C4-2B (cell line): ENCODE measurements around the gene RNF13.

ENCODE experiments used
- ZFX ChIP-seq: fragments of 450-650 bp; IDR thresholded peaks from 2 replicates; pipeline ENCODE4 v1.6.1; 2017
- TF ChIP-seq, protein P1 (sequence below): fragments of 450-650 bp; conservative IDR thresholded peaks from 2 replicates; pipeline ENCODE4 v1.5.1; 2017; ENCODE audit warnings: mild to moderate bottlenecking

GRCh38 chr3:149934524-149934923, 121.5 kb downstream of the RNF13 start:
- TF ChIP-seq, protein P1, sequence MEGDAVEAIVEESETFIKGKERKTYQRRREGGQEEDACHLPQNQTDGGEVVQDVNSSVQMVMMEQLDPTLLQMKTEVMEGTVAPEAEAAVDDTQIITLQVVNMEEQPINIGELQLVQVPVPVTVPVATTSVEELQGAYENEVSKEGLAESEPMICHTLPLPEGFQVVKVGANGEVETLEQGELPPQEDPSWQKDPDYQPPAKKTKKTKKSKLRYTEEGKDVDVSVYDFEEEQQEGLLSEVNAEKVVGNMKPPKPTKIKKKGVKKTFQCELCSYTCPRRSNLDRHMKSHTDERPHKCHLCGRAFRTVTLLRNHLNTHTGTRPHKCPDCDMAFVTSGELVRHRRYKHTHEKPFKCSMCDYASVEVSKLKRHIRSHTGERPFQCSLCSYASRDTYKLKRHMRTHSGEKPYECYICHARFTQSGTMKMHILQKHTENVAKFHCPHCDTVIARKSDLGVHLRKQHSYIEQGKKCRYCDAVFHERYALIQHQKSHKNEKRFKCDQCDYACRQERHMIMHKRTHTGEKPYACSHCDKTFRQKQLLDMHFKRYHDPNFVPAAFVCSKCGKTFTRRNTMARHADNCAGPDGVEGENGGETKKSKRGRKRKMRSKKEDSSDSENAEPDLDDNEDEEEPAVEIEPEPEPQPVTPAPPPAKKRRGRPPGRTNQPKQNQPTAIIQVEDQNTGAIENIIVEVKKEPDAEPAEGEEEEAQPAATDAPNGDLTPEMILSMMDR = no peak
- TF ChIP-seq ZFX = no peak
